SK-N-MC (cell line): ENCODE measurements around the gene FBXO15.

ENCODE experiments used
- EZH2 ChIP-seq: fragments of 200-600 bp; sonication (generic); IDR thresholded peaks from one replicate; pipeline ENCODE4 v1.6.1; 2017; ENCODE audit warnings: antibody characterized with exemption
- FOXP2 ChIP-seq: optimal IDR thresholded peaks from 2 replicates; pipeline ENCODE3; 2011; ENCODE audit warnings: mild to moderate bottlenecking, moderate library complexity; ENCODE audit not compliant: insufficient read depth; ENCODE audit errors: extremely low read length, control extremely low read depth
- POLR2AphosphoS5 ChIP-seq: IDR thresholded peaks from 2 replicates; pipeline ENCODE4 v1.6.1; 2012; ENCODE audit warnings: mild to moderate bottlenecking, low read depth, low read length, borderline replicate concordance

GRCh38 chr18:74063557-74063956 is 84.1 kb downstream of the FBXO15 start:
- TF ChIP-seq EZH2 (no peak), POLR2AphosphoS5 (no peak), FOXP2 (no peak)
